Measurements from ENCODE around the gene SEC24A. TPM values are rescaled to one million over a fixed set of nuclear protein-coding genes. Genes with fewer than 3 reads are reported as not detected.

The SEC24A gene
- total RNA-seq, 1 experiment from 2014 or later = 30.4 TPM

DNA sequence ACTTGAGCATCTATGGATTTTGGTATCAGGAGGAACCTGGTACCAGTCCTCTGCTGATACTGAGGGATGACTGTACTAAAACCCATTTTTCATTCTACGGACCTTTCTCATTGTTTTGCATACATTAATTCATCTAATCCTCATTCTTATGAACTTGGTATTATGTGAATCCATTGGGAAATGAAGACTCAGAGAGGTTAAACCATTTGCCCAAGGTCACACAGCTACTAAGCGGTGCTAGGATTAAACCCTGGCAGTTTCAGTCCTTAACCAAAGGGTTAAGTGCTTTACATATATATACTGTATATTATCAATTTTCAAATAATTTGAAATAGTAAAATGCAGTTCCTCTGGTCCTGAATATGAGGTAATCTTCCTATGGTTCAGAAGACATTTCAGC is 93.5 kb downstream of the SEC24A start:
- Histone ChIP-seq H3K27ac (ENCODE audit: insufficient read length, low read depth, low read length) (no peak overlapping the region), H3K79me1 (ENCODE audit: insufficient read depth, low read depth, low read length, poor library complexity, severe bottlenecking) (peaks cover 4% of the 10 kb centered on the region), H3K27me3 (ENCODE audit: insufficient read depth, low read length) (no peaks in the 10 kb centered on the region), H3K23ac (ENCODE audit: insufficient read length, low read depth, low read length) (no peak overlapping the region), H2AK5ac (ENCODE audit: insufficient read length, low read length) (no peak overlapping the region), H4K5ac (ENCODE audit: insufficient read length, low read depth, low read length) (no peak overlapping the region), H3K4me1 (ENCODE audit: insufficient read depth, low read length) (no peaks in the 10 kb centered on the region), H2BK12ac (ENCODE audit: insufficient read length, low read depth, low read length) (no peak overlapping the region), H2BK5ac (ENCODE audit: insufficient read length, low read length) (no peak overlapping the region), H2BK120ac (ENCODE audit: low read depth, low read length, poor library complexity, severe bottlenecking) (no peak overlapping the region), H3K4ac (ENCODE audit: low read depth, low read length) (no peak overlapping the region), H3K79me2 (ENCODE audit: insufficient read depth, low read length) (peaks cover 2% of the 10 kb centered on the region; the same call in 1 of the 2 replicates), H2AFZ (ENCODE audit: low read length) (no peak overlapping the region), H2BK20ac (ENCODE audit: low read depth, low read length, poor library complexity, severe bottlenecking) (no peak overlapping the region), H2BK15ac (ENCODE audit: low read depth, low read length) (no peak overlapping the region), H4K8ac (replicated peaks; ENCODE audit: insufficient read length, low read depth, low read length) (no peak overlapping the region), H3K18ac (ENCODE audit: insufficient read length, low read depth, low read length) (no peak overlapping the region), H3K23me2 (ENCODE audit: insufficient read length, low read depth, low read length, poor library complexity, severe bottlenecking) (peaks cover 7% of the 10 kb centered on the region), H4K91ac (ENCODE audit: insufficient read length, low read depth, low read length) (no peak overlapping the region), H3K9ac (ENCODE audit: extremely low read depth, insufficient read length, low read length) (no peak overlapping the region), H3K9me3 (ENCODE audit: control insufficient read depth, low read depth, low read length) (no peaks in the 10 kb centered on the region), H4K20me1 (ENCODE audit: control insufficient read depth, insufficient read depth, insufficient read length) (no peaks in the 10 kb centered on the region), H3T11ph (ENCODE audit: low read length) (no peak overlapping the region), H3K14ac (ENCODE audit: insufficient read depth, low read length) (no peak overlapping the region), H3K4me2 (ENCODE audit: insufficient read depth, insufficient read length, low read length) (no peak overlapping the region), H3K56ac (ENCODE audit: insufficient read length, low read depth, low read length) (no peak overlapping the region)
- no CpG with 5 or more reads among the region's 2 CpGs for WGBS (ENCODE audit: extremely low coverage, insufficient read length, low lambda C conversion rate)
- no peak for DNase-seq
- peaks cover 14 to 18% of the 10 kb centered on the region in 2 experiments for H3K4me1 Mint-ChIP-seq
- H3K27ac Mint-ChIP-seq = no peak overlapping the region
- H3K27me3 Mint-ChIP-seq (ENCODE audit: low read depth) = no peaks in the 10 kb centered on the region
- no peak overlapping the region for H3K4me3 Mint-ChIP-seq
- peaks cover 14 to 25% (median 19%) of the 10 kb centered on the region in 3 experiments; a peak in 5 of 7 replicates for H3K36me3 Mint-ChIP-seq (ENCODE audit: insufficient read depth in 1 of 3, low read depth in 3 of 3)
- TF ChIP-seq, protein P1, sequence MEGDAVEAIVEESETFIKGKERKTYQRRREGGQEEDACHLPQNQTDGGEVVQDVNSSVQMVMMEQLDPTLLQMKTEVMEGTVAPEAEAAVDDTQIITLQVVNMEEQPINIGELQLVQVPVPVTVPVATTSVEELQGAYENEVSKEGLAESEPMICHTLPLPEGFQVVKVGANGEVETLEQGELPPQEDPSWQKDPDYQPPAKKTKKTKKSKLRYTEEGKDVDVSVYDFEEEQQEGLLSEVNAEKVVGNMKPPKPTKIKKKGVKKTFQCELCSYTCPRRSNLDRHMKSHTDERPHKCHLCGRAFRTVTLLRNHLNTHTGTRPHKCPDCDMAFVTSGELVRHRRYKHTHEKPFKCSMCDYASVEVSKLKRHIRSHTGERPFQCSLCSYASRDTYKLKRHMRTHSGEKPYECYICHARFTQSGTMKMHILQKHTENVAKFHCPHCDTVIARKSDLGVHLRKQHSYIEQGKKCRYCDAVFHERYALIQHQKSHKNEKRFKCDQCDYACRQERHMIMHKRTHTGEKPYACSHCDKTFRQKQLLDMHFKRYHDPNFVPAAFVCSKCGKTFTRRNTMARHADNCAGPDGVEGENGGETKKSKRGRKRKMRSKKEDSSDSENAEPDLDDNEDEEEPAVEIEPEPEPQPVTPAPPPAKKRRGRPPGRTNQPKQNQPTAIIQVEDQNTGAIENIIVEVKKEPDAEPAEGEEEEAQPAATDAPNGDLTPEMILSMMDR (conservative IDR thresholded peaks at IDR 0.05) = no peak
- H3K9me3 Mint-ChIP-seq = no peaks in the 10 kb centered on the region
